HTR-8/SVneo (cell line): ENCODE measurements around the gene CD83.
"Not testable (repeated sequence)": the region's sequence is repeated elsewhere in the genome, so short reads cannot be mapped to it uniquely, and the experiment has no call there.

Experiments
- DNase-seq: peaks from one replicate; pipeline ENCODE4 v3.0.0; 2011; ENCODE audit warnings: low spot score, mixed read lengths; ENCODE audit not compliant: insufficient read length
- FAIRE-seq: peaks from 2 replicates; lab custom pipeline; 2011; peaks lifted over from hg19 to GRCh38; lab: Jason Lieb, UNC

CD83 gene

DNA sequence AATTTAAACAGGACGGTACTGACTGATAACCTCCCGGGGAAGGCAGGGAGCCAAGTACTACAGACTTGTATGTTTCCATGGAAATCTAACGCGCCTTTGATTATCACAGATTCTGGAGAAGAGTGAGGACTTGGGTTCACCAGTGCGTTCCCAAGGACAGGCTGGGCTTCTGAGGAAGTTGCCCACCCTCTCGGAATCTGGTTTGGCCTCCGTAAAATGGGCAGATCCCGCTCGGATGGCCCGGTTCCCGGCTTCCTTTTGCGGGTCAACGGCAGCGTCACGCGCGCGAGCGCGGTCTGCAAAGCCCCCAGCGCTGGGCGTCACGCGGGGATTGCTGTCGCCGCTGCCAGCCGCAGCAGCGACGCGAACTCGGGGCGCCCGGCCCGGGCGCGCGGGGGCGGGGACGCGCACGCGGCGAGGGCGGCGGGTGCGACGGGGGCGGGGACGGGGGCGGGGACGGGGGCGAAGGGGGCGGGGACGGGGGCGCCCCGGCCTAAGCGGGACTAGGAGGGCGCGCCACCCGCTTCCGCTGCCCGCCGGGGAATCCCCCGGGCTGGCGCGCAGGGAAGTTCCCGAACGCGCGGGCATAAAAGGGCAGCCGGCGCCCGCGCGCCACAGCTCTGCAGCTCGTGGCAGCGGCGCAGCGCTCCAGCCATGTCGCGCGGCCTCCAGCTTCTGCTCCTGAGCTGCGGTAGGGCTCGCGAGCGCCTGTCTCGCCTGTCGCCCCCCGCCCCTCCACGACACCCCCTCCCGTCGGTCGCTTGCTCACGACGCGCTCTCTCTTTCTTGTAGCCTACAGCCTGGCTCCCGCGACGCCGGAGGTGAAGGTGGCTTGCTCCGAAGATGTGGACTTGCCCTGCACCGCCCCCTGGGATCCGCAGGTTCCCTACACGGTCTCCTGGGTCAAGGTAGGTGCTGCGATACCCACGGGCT, at the start of gene CD83:
Gene CD83, plus strand, starts transcription at position 615 of the 933 bp plus-strand sequence. Its CDS starts 40 bp downstream, at position 655.
- FAIRE-seq = no peak
- peak; percentile 81 for DNase-seq

DNA sequence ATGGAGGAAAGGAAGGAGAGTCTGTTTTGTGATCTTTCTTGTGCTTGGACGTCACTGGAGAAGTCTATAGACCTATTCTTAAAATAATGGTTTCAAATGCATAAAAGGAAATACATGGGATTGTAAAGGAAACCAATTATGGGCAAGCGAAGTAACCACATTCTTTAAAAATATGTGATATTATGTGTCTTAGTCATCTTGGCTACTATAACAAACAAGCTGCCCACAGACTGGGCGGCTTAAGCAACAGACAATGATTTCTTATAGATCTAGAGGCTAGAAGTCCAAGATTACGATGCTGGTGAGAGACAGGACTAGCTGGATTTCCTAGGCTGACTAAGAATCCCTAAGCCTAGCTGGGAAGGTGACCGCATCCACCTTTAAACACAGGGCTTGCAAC, 49.4 kb upstream of the CD83 start:
- DNase-seq (peak; percentile 24), FAIRE-seq (no peak)

DNA sequence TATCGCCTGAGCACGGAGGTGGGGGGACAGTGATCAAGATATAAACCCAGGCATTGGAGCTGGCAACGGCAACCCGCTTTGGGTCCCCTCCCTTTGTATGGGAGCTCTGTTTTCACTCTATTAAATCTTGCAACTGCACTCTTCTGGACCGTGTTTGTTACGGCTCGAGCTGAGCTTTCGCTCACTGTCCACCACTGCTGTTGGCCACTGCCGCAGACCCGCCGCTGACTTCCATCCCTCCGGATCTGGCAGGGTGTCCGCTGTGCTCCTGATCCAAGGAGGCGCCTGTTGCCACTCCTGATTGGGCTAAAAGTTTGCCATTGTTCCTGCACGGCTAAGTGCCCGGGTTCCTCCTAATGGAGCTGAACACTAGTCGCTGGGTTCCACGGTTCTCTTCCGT, 48.9 kb upstream of the CD83 start:
- FAIRE-seq (no peak), DNase-seq (no peak)

- no peak for FAIRE-seq
- no peak for DNase-seq
Measured at GRCh38 chr6:14070457-14070856, 47.1 kb upstream of the CD83 start.

DNA sequence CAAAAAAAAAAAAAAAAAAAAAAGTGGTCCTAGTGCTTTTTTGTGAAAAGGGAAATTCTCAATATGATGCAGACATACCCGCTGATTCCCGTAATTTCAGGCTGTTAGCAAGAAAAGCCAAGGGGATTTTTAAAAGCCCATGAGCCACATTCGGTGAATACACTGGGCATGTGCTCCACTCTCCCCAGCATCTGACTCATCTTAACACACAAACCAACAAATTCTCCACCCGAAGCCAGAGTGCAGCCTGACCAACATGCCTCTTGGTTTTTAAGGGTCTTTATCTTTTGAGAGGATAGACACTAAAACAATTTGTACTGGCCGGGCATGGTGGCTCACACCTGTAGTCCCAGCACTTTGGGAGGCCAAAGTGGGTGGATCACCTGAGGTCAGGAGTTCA, 45.5 kb upstream of the CD83 start:
- no peak for DNase-seq
- FAIRE-seq = no peak

DNA sequence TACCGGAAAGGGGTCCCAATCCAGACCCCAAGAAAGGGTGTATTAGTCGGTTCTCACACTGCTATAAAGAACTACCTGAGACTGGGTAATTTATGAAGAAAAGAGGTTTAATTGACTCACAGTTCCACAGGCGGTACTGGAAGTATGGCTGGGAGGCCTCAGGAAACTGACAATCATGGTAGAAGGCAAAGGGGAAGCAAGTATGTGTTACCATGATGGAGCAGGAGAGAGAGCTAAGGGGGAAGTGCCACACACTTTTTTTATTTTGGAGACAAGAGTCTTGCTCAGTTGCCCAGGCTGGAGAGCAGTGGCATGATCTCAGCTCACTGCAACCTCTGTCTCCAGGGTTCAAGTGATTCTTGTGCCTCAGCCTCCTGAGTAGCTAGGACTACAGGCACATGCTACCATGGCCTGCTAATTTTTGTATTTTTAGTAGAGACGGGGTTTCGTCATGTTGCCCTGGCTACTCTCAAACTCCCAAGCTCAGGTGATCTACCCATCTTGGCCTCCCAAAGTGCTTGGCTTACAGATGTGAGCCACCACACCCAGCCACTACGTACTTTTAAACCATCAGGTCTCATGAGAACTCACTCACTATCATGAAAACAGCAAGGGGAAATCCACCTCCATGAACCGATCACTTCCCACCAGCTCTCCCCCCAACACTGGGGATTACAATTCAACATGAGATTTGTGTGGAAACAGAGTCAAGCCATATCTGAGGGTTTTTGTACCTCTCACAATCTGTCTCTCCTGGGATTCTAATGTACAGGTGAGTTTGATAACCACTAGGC, 43.8 kb upstream of the CD83 start:
- DNase-seq, FAIRE-seq: not testable (repeated sequence)

DNA sequence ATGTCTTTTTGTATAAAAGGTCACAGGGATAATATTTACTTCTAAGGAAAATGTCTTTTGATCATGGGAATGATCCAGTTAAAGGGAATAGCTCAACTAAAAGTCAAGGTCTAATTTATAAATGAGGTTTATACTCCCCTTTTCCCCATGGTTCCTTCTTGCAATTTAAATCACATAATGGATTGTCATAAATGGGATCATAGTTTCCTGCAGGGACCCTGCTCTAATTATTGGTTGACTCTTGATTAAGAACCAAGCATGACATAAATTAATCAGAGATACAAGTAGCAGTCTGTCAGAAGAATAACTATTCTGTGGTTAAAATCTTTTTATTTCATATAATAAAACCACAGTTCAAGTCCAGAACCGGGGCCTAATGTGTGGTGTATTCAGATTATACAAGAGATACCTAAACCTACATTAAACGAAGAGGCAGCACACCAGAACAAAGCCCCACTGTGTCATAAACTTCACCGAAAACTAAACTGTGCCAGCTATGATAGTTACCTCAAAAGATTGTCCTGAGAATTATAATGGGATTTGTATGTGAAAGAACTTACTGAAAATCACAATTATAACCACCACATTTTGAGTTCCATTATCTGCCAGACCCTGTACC, 43.0 kb upstream of the CD83 start:
- DNase-seq = no peak
- no peak for FAIRE-seq

- FAIRE-seq (no peak), DNase-seq (peak; percentile 45)
Measured at GRCh38 chr6:14075095-14075503, 42.5 kb upstream of the CD83 start.

DNA sequence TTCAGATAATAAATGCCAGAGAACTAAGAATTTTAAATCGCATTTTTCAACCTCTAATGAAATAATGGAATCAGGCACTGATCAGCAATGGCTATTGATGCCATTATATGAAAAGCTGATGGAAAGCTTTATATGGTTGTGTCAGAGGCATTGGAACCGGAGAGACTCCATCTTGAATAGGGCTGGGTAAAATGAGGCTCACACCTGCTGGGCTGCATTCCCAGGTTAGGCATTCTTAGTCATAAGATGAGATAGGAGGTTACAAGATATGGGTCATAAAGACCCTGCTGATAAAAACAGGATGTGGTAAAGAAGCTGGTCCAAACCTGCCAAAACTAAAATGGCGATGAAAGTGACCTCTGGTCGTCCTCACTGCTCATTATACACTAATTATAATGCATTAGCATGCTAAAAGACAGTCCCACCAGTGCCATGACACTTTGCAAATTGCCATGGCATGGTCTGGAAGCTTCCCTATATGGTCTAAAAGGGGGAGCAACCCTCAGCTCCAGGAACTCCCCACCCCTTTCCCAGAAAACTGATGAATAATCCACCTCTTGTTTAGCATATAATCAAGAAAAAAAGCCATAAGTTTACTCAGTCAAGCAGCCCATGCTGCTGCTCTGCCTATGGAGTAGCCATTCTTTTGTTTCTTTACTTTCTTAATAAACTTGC, 40.2 kb upstream of the CD83 start:
- no peak for DNase-seq
- no peak for FAIRE-seq

- FAIRE-seq = no peak
Measured at GRCh38 chr6:14079433-14079832, 38.1 kb upstream of the CD83 start.

GRCh38 chr6:14079971-14080370, 37.6 kb upstream of the CD83 start:
- no peak for DNase-seq
- no peak for FAIRE-seq

More at GRCh38 chr6:14079433-14079832, 38.1 kb upstream of the CD83 start:
- DNase-seq = no peak

DNA sequence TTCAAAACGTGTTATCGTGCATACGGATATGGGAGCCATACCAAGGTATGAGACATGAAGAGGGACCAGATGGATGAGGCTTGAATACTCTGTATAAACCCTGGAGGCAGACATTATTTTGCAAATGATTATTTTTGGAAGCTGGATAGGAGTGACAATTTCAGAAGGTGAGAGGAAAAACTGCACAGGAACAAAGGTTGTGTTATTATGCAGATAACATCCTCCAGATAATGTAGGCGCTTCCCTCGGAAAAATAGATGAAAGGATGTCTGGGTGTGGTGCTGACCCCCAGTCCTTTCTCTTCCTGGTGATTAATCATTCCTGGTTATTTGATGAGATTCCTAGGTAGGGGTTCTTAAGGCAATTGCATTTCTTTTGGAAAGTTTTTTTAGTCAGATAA, 36.4 kb upstream of the CD83 start:
- FAIRE-seq = no peak
- no peak for DNase-seq

- FAIRE-seq (no peak), DNase-seq (no peak)
Measured at GRCh38 chr6:14082771-14083170, 34.8 kb upstream of the CD83 start.

- FAIRE-seq = no peak
- no peak for DNase-seq
Measured at GRCh38 chr6:14083262-14083661, 34.3 kb upstream of the CD83 start.

DNA sequence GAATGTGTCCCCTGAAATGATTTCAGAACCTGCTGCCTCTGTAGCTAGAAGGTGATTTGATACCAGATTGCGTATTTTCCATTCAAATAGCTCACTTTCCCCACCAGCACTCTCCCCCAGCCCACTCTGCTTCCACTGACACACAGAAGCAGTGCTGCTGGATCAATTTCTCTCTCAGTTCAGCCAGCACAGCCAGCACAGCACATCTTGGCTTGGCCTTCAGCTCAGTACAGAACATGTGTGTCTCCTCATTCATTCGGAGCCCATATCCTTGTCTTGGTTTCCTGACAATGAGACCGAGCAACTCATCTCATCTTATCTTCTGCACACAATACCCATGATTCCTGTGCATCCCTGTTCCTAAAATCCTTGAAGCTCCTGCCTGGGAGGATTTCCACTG, 33.8 kb upstream of the CD83 start:
- FAIRE-seq (no peak), DNase-seq (no peak)

DNA sequence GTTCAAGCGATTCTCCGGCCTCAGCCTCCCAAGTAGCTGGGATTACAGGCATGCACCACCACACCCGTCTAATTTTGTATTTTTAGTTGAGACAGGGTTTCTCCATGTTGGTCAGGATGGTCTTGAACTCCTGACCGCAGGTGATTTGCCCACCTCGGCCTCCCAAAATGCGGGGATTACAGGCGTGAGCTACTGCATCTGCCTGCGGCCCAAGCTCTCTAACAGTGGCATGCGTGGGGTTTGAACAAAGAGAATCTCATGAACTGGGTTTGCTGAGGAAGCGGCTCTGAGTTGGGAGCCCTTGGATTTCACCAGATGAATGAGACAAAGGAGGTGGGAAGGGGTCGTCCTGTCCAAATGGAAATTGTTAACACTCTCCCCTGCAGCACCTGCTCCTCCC, 33.2 kb upstream of the CD83 start:
- FAIRE-seq (no peak), DNase-seq (no peak)

- no peak for DNase-seq
- no peak for FAIRE-seq
Measured at GRCh38 chr6:14085176-14085787, 32.3 kb upstream of the CD83 start.

- DNase-seq (no peak), FAIRE-seq (no peak)
Measured at GRCh38 chr6:14086701-14087100, 30.9 kb upstream of the CD83 start.

DNA sequence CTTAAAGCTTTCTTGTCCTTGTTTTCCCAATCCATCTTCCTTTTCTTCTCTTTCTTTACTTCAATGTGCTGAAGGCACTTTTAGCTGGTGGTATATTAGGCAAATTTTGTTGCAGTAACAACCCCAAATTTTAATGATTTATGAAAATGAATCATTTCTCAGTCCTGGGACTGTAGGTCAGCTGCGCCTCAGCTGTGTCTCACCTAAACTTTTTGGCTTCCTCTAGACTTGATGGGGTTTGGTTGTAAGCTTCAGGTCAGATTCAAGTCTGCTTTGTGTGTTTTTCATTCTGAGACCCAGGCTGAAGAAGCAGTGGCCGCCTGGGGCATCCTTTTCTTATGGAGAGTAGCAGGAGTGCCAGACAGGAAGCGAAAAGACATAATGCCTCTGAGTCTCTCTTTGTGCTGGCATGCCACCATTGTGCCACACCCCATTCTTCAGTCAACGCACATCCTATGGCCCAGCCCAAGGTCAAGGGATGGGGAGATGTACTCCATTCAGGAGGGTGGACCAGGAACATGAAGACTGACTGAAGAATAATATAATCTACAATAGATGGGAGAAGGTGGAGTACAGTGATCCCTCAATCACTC, 28.9 kb upstream of the CD83 start:
- no peak for FAIRE-seq

More for the DNA sequence above, 28.9 kb upstream of the CD83 start:
- DNase-seq = no peak
